Measurements from ENCODE around the gene CLEC18C.
"Not testable (repeated sequence)": the region's sequence is repeated elsewhere in the genome, so short reads cannot be mapped to it uniquely, and the experiment has no call there.

The CLEC18C gene

GRCh38 chr16:70206382-70206781 lies 32.8 kb downstream of the CLEC18C start:
- DNase-seq (ENCODE audit: low read depth in 2 of 2): not testable (repeated sequence)

- DNase-seq (ENCODE audit: low read depth in 2 of 2): not testable (repeated sequence)
Measured at GRCh38 chr16:70218586-70218985, 45.0 kb downstream of the CLEC18C start.

- not testable (repeated sequence) for DNase-seq (ENCODE audit: low read depth in 2 of 2)
Measured at GRCh38 chr16:70222574-70222973, 49.0 kb downstream of the CLEC18C start.

GRCh38 chr16:70223216-70223615 lies 49.6 kb downstream of the CLEC18C start:
- DNase-seq (ENCODE audit: low read depth in 2 of 2): not testable (repeated sequence)

GRCh38 chr16:70223971-70224513 lies 50.5 kb downstream of the CLEC18C start:
- DNase-seq (ENCODE audit: low read depth in 2 of 2): not testable (repeated sequence)

- DNase-seq (ENCODE audit: low read depth in 2 of 2): not testable (repeated sequence)
Measured at GRCh38 chr16:70224645-70225044, 51.1 kb downstream of the CLEC18C start.

GRCh38 chr16:70225430-70225829 lies 51.8 kb downstream of the CLEC18C start:
- not testable (repeated sequence) for DNase-seq (ENCODE audit: low read depth in 2 of 2)

- DNase-seq (ENCODE audit: low read depth in 2 of 2): not testable (repeated sequence)
Measured at GRCh38 chr16:70226024-70226423, 52.4 kb downstream of the CLEC18C start.

- not testable (repeated sequence) for DNase-seq (ENCODE audit: low read depth in 2 of 2)
Measured at GRCh38 chr16:70231831-70232230, 58.2 kb downstream of the CLEC18C start.

Measured in stimulated activated CD4-positive, alpha-beta T cell treated with anti-CD3 and anti-CD28 coated beads, Interleukin-1b, Interleukin-23, amount 100 ng/mL, for 1 hour (primary cell).